ENCODE measurements around the gene MAPRE2.

Gene MAPRE2

GRCh38 chr18:35040988-35041814, at the start of gene MAPRE2:
Gene MAPRE2 (plus strand): TSS chr18:35041413. CDS start chr18:35041540, 127 bp downstream.
- peak; percentile 98 for DNase-seq

- DNase-seq, result no peak
These were observed 49.7 kb upstream of the MAPRE2 start for GRCh38 chr18:34991561-34991960.

- DNase-seq, result peak; percentile 62
These were observed 47.9 kb upstream of the MAPRE2 start for GRCh38 chr18:34993289-34993688.

- no peak for DNase-seq
These were observed 45.5 kb upstream of the MAPRE2 start for GRCh38 chr18:34995746-34996145.

- DNase-seq, result no peak
These were observed 42.6 kb upstream of the MAPRE2 start for GRCh38 chr18:34998661-34999060.

GRCh38 chr18:34999756-35000289, 41.4 kb upstream of the MAPRE2 start:
- no peak for DNase-seq

GRCh38 chr18:35000457-35000856, 40.8 kb upstream of the MAPRE2 start:
- DNase-seq, result no peak

- no peak for DNase-seq
These were observed 39.1 kb upstream of the MAPRE2 start for GRCh38 chr18:35002120-35002519.

GRCh38 chr18:35005963-35006577, 35.1 kb upstream of the MAPRE2 start:
- peak; percentile 86 for DNase-seq

GRCh38 chr18:35010156-35010555, 31.1 kb upstream of the MAPRE2 start:
- DNase-seq, result no peak

- no peak for DNase-seq
These were observed 30.2 kb upstream of the MAPRE2 start for GRCh38 chr18:35010993-35011392.

- no peak for DNase-seq
These were observed 21.3 kb upstream of the MAPRE2 start for GRCh38 chr18:35019933-35020332.

- no peak for DNase-seq
These were observed 18.7 kb upstream of the MAPRE2 start for GRCh38 chr18:35022426-35023001.

GRCh38 chr18:35024196-35024595, 17.0 kb upstream of the MAPRE2 start:
- DNase-seq, result no peak

GRCh38 chr18:35024965-35025364, 16.2 kb upstream of the MAPRE2 start:
- no peak for DNase-seq

GRCh38 chr18:35026407-35027061, 14.7 kb upstream of the MAPRE2 start:
- peak; percentile 27 for DNase-seq

GRCh38 chr18:35027206-35027605, 14.0 kb upstream of the MAPRE2 start:
- no peak for DNase-seq

GRCh38 chr18:35028536-35028935, 12.7 kb upstream of the MAPRE2 start:
- DNase-seq, result no peak

GRCh38 chr18:35029103-35029502, 12.1 kb upstream of the MAPRE2 start:
- DNase-seq, result no peak

GRCh38 chr18:35029770-35030169, 11.4 kb upstream of the MAPRE2 start:
- DNase-seq, result peak; percentile 86

- peak; percentile 68 for DNase-seq
These were observed 10.8 kb upstream of the MAPRE2 start for GRCh38 chr18:35030277-35030989.

GRCh38 chr18:35032113-35032512, 9.1 kb upstream of the MAPRE2 start:
- no peak for DNase-seq

GRCh38 chr18:35038029-35038428, 3.2 kb upstream of the MAPRE2 start:
- no peak for DNase-seq
